GM21360 (cell line): Measurements from ENCODE around the gene RXFP2.

Experiments
- ATAC-seq: cut with Tn5 transposase; IDR thresholded peaks from one replicate; pipeline ENCODE4 v1.9.1; 2021; ENCODE audit warnings: mild to moderate bottlenecking, moderate library complexity; ENCODE audit not compliant: unreplicated experiment

Gene RXFP2

DNA sequence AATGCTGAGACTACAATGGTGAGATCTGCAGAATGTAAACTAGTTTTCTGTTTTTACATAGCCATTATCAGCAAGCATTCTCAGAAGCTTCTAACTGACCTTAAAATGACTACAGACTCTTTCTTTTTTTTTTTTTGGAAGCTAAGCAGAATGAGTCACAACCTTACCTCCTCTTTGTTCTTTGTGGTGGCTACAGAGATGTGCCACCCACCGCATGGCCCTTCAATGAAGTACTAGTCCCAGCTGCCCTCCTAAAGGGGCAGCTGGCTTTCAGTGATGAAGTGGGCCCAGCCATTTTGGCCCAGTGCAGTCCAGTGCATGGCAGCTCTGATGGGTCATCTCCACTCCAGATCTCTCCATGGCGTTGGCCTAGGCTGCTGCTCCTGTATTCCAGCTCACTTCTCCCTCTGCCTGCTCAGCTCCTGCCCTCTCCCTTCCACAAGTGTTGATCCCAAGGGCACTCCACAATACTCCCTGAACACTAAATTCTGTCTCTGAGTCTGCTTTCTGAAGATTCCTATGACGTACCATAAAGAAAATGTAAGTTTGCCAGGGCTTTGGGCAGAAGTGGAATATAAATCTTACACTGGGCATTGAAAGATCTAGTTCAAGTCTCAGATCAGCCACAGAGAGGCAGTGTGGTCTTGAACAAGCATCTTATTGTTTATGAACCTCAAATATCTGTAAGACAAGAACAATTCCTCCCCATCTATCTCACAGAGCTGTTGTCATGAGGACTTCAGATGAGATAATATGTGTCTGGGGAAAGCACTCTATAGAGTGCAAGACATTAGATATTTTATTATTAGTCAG is 85.6 kb downstream of the RXFP2 start:
- no peak for ATAC-seq

DNA sequence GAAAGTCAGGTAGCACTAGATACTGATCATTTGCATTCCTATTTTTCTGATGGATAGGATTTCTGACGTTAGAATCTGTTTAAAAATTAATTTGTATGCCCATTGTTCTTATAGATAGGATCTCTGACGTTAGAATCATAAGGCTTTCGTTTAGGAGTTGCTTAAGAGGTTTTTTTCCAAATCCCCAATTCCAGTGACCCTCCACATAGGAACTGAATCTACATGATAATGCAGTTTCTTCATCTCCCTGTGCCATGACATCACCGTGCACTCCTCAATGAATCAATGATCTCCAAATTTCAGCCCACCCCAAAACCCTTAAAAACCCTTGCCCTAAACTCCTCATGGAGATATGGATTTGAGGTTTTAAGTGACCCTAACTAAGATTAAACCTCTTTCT is 87.2 kb downstream of the RXFP2 start:
- no peak for ATAC-seq

DNA sequence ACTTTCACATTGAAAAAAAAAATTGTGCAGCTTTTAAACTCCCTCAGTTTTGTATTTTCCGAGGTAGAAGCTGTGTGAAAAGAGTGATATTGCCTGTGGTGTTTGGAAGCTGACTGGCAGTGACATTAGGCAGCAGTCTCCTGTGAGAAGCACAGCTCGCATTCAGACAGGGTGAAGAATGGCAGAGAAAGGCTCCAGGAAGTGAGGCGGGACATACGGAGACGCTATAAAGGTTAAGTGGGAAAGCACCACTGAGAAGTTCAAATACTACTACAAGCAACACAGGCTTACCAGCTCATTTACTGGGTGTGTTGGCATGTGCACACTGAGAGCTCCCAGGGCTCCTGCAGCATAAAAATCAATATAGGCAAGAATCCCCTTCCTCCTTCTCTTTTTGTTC is 88.4 kb downstream of the RXFP2 start:
- no peak for ATAC-seq

DNA sequence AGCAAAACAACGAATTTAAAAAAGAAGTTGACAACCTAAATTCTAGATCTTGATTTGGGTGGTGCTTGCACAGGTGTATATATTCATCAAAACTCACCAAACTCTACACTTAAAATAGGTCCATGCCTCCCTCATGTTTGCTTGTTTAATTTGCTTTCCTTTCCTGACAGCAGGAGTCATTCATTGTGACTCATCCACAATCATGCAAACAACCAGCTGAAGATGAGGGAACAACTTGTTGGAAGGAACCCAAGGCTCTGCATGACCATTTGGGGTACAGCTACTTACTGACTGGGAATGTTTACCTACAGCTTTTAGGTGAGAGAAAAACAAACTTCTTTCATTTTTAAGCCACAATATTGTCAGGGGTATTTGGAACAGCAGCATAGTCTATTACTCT is 96.6 kb downstream of the RXFP2 start:
- ATAC-seq = no peak

DNA sequence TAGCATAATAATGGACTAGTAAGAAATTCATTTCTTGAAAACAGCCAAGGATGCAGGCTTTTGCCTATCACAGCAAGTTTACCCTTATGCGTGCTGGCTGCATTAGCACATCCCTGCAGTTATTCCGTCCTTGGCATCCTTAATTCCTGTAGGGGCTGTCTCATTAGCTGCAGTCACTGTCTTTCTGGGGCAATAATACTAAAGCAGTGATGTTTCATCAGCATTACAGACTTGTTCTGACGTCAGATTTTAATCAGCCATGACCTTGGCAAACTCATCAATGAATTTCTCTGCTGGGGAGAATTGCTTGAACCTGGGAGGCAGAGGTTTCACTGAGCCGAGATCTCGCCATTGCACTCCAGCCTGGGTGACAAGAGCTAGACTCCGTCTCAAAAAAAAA is 103.7 kb downstream of the RXFP2 start:
- no peak for ATAC-seq

DNA sequence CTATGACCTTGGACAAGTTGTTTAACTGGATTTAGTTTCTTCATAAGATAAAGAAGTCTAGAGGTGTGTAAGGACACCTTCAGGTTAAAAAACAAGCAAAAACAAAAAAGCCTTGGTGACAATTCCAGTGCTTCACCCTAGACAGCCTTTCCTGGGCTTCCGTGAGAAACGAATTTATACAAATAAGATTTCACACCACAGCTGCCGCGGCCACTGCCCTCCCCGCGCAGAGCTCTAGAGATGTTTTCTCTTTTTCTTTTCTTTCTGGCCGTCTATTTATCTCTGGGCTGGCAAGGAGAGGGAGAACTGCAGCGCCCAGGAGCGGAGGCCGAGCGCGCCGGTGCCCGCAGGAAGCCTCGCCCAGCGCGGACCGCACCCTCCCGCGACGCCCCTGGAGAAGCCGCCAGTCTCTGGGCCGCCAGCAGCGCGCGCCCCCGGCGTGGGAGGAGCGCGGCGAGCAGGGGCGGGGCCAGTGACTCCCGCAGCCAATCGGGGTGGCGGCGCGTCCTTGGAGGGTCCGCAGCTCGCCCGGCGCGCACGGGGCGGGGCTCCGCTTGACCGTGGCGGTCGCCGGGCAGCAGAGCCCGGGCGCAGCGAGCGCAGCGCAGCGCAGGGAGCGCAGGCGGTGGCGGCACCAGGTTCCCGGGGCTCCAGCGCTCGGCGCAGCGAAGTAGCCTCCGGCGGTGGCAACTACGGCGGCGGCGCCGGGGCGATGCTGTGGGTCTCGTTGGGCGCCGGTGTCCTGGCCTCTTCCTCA is 107.0 kb downstream of the RXFP2 start:
- peak; percentile 99 for ATAC-seq

DNA sequence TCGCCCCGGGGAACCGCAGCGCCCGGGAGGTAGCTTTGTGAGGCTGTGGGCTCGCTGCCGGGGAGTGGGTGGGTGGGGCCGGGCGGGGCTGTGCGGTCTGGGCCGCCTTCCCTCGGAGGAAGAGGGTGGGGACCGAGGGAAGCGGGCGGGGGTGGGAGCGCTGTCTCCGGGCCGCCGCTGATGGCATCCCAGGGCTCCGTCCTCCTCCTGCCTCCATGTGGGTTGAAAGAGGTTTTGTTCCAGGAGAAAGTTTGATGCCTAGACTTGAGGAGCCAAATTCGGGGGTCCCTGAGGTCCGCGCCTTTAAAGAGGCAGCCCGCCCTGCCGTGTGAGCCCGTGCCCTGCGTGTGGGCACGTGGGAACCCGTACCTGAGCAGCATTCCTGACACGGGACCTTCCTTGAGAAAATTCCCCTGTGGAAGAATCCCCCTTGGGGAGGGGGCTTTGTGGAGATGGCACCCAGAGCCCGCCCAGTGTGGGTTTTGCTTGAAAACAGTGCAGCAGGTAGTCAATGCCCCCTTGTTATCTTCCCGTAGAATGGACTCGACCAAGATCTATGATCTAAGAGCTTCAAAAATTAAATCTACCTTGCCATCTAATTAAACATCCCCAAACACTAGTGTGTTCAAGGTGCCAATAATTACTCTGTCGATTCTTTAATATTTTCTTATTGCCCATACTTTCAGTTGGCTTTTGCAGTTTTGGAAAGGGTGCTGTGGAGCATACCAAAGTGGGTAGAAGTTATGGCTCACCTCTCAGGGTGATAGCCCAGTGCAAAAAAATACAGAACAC is 107.8 kb downstream of the RXFP2 start:
- ATAC-seq = no peak

DNA sequence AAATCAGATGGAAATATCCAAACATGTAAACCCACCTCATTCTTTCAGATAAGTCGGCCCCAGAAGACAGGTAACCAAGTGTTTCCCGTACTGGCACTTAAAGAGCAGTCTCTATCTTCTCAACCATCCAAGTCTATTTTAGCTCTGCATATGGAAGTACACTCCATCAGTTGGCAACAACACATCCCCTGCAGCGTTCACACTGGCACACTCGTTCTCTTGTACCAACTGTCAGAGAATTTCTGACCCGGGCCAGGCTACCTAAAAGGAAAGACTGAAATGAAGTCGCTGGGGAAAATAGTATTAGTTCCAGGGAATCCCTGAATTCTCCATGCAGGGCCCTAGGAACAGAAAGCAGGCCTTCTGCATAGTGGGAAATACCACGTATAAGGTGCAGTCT is 109.3 kb downstream of the RXFP2 start:
- ATAC-seq = no peak

DNA sequence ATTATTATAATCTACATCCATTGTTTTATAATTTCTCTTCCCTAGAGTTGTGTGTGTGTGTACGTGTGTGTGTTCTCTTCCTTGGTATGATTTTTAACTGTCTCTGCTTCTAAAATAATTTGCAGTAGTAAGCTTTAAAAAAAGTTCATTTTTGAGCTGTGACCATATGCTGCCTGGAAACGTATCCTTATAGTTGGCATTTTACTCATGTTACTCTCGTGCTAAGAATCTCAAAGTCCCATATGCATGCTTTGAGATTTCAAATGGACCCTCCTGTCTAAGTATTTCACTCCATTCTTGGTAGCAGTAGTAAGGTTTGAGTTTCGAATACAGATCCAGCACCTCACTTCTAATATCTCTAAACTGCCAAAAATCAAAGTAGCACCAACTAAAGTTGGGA is 109.9 kb downstream of the RXFP2 start:
- ATAC-seq = no peak

DNA sequence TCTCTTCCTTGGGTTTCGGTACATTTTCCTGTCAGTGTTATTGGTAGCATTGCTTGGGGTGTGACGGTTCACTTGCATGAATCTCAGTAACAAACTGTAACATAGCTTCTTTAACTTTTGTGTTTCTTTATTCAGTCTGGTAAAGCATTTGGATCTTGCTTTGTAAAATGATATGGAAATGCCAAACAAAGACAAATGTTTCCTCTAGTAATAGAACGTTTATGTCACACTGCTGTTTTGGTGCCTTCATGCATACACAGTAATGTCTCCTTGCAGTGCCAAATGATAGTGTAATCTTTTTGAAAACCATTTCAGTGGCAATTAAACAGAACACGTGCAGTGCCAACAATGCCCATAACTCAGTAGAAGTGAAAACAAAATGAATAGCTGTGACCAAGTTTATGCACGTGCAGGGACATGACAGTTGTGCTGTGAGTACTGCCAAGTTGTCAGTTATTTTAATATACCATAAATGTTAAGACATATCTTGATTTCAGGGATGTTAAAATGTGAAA is 110.8 kb downstream of the RXFP2 start:
- no peak for ATAC-seq

DNA sequence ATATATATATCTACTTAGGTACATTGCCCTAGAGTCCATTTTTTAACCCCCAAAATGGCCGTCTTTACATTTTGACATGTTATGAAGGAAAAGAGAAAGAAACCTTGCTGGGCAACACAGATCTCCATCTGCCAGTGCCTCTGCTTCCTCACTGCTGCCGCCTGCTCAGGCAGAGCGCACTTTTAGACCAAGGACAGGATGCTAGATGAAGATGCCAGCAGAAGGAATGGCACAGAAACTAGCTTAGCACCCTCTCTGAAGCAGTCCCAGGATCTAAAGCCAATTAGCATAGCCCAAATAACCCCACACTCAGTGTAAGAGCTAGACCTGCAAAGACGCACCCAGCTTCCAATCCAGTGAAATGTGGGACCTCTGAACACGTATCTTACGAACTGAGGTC is 111.9 kb downstream of the RXFP2 start:
- no peak for ATAC-seq
